CD14-positive monocyte (primary cell): ENCODE measurements around the gene DYNLL1. TPM values are rescaled to one million over a fixed set of nuclear protein-coding genes. Genes with fewer than 3 reads are reported as not detected.

Source experiments
- DNase-seq, 3 donors: peaks; one replicate each; pipeline ENCODE4 v3.0.0-alpha.2; 2011 to 2022
- H2AFZ ChIP-seq: 2 replicates; pipeline ENCODE4 v1.6.0; 2012; ENCODE audit warnings: mild to moderate bottlenecking, low read depth, low read length, inconsistent platforms; ENCODE audit not compliant: insufficient read depth, poor library complexity, severe bottlenecking
- H3K27ac ChIP-seq, 2 donors: 1 replicate in 1 of 2; 2 replicates in 1 of 2; pipeline ENCODE4 v1.5.1; 2012 to 2013; ENCODE audit warnings: low read length in 2 of 2, control low read depth in 1 of 2, inconsistent platforms in 1 of 2, low read depth in 1 of 2, mild to moderate bottlenecking in 1 of 2
- H3K27me3 ChIP-seq, 2 donors: one replicate each; pipeline versions ENCODE4 v1.6.0 to v1.6.1; 2011 to 2013; ENCODE audit warnings: low read length in 2 of 2; ENCODE audit not compliant: control insufficient read depth in 2 of 2, insufficient read depth in 2 of 2
- H3K36me3 ChIP-seq, 2 donors: replicated peaks in 1 of 2; 1 replicate in 1 of 2; 2 replicates in 1 of 2; pipeline versions ENCODE4 v1.5.1 to v1.6.1; 2012 to 2013; ENCODE audit warnings: low read length in 2 of 2, control low read depth in 1 of 2, inconsistent platforms in 1 of 2, mild to moderate bottlenecking in 1 of 2; ENCODE audit not compliant: insufficient read depth in 2 of 2, control insufficient read depth in 1 of 2
- H3K4me1 ChIP-seq, 2 donors: 1 replicate in 1 of 2; 2 replicates in 1 of 2; pipeline versions ENCODE4 v1.5.1 to v1.6.1; 2012 to 2013; ENCODE audit warnings: low read length in 2 of 2, control low read depth in 1 of 2, inconsistent platforms in 1 of 2, mild to moderate bottlenecking in 1 of 2, moderate library complexity in 1 of 2; ENCODE audit not compliant: insufficient read depth in 2 of 2, control insufficient read depth in 1 of 2
- H3K4me2 ChIP-seq: replicated peaks from 2 replicates; pipeline ENCODE3; 2012; ENCODE audit warnings: low read length, moderate library complexity, mild to moderate bottlenecking; ENCODE audit not compliant: poor library complexity, severe bottlenecking; ENCODE audit errors: extremely low read depth
- H3K4me3 ChIP-seq, 3 experiments: fragments of 200-600 bp in 1 of 3; sonication (generic) in 1 of 3; replicated peaks in 1 of 3; 1 replicate in 2 of 3; 2 replicates in 1 of 3; pipeline ENCODE4 v1.5.1; 2011 to 2013; ENCODE audit warnings: low read length in 3 of 3, mild to moderate bottlenecking in 3 of 3, control low read depth in 2 of 3, low read depth in 2 of 3, inconsistent platforms in 1 of 3, moderate library complexity in 1 of 3
- H3K79me2 ChIP-seq: 2 replicates; pipeline ENCODE4 v1.6.0; 2012; ENCODE audit warnings: mild to moderate bottlenecking, control low read depth, inconsistent platforms, low read length, moderate library complexity; ENCODE audit not compliant: insufficient read depth
- H3K9ac ChIP-seq: 2 replicates; pipeline ENCODE4 v1.6.0; 2017; ENCODE audit warnings: low read length, mild to moderate bottlenecking; ENCODE audit not compliant: insufficient read depth, poor library complexity, severe bottlenecking
- H3K9me3 ChIP-seq, 2 donors: replicated peaks in 1 of 2; 1 replicate in 1 of 2; 2 replicates in 1 of 2; pipeline versions ENCODE4 v1.5.1 to v1.6.1; 2012 to 2013; ENCODE audit warnings: low read length in 2 of 2, control low read depth in 1 of 2; ENCODE audit not compliant: control insufficient read depth in 1 of 2, insufficient read depth in 1 of 2
- H4K20me1 ChIP-seq: 2 replicates; pipeline ENCODE4 v1.6.0; 2012; ENCODE audit warnings: mild to moderate bottlenecking, low read length, control low read depth, moderate library complexity; ENCODE audit not compliant: insufficient read depth
- H3K27ac Mint-ChIP-seq, 7 donors: one replicate each; pipeline ENCODE4 v1.8.0; 2020; ENCODE audit warnings: mild to moderate bottlenecking in 7 of 7, mixed read lengths in 7 of 7, moderate library complexity in 6 of 7, inconsistent platforms in 2 of 7
- H3K27me3 Mint-ChIP-seq, 3 donors: one replicate each; pipeline ENCODE4 v1.8.0; 2021 to 2022; ENCODE audit warnings: low read depth in 3 of 3, mild to moderate bottlenecking in 3 of 3, mixed read lengths in 3 of 3, moderate library complexity in 3 of 3, inconsistent platforms in 1 of 3
- H3K36me3 Mint-ChIP-seq, 2 donors: one replicate each; pipeline ENCODE4 v1.8.0; 2020; ENCODE audit warnings: mixed read lengths in 2 of 2, inconsistent platforms in 1 of 2, mild to moderate bottlenecking in 1 of 2
- H3K4me1 Mint-ChIP-seq: one replicate; pipeline ENCODE4 v1.8.0; 2020; ENCODE audit warnings: mild to moderate bottlenecking, mixed read lengths
- H3K4me3 Mint-ChIP-seq, 2 donors: one replicate each; pipeline ENCODE4 v1.8.0; 2020; ENCODE audit warnings: mild to moderate bottlenecking in 2 of 2, mixed read lengths in 2 of 2, moderate library complexity in 1 of 2
- H3K9me3 Mint-ChIP-seq, 7 donors: one replicate each; pipeline ENCODE4 v1.8.0; 2020 to 2022; ENCODE audit warnings: mixed read lengths in 7 of 7, mild to moderate bottlenecking in 6 of 7, moderate library complexity in 6 of 7, inconsistent platforms in 2 of 7
- WGBS: methylation state at CpG from one replicate; pipeline ENCODE4 v1.1.5; 2013; ENCODE audit warnings: missing lambda C conversion rate; ENCODE audit not compliant: insufficient coverage; 5-methylcytosine and 5-hydroxymethylcytosine counted together
- intact Hi-C, 2 donors: fragments of 100-400 bp; cut with micrococcal nuclease; formaldehyde crosslinking; loops; one replicate each; pipeline versions ENCODE4 v1.15.0 to v1.15.1; 2023
- polyA plus RNA-seq, 3 donors: library from polyadenylated mRNA; depleted of rRNA in 1 of 3; unstranded in 2 of 3; stranded (reverse) in 1 of 3; fragments of 300-500 nt in 2 of 3; fragments of >200 nt in 1 of 3; fragmentation: Illumina TruSeq in 2 of 3; gene quantifications; 1 replicate in 2 of 3; 2 replicates in 1 of 3; pipeline ENCODE4 v1.2.3, GENCODE V29; 2012 to 2021
- TF ChIP-seq, protein P1 (sequence below): fragments of 200-600 bp; IDR thresholded peaks from one replicate; pipeline ENCODE4 v1.8.0; 2022; ENCODE audit warnings: antibody characterized with exemption, mild to moderate bottlenecking

Gene DYNLL1
- polyA plus RNA-seq, 3 donors: 184 to 504 (median 486) TPM

DNA sequence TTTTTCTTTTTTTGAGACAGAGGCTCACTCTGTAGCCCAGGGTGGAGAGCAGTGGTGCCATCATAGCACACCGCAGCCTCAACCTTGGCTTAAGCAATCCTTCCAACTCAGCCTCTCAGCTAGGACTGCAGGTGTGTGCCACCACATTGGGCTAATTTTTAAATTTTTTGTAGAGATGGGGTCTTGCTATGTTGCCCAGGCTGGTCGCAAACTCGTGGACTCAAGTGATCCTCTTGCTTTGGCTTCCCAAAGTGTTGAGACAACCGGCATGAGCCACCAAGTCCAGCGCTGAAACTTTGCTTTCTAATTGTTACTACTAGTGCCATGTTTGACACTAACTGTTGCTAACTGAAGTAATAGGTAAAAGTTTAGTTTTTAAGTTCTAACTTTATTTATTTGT is 46.3 kb downstream of the DYNLL1 start:
- H3K9me3 ChIP-seq: no peaks in the 10 kb centered on the region
- no peak overlapping the region for H3K4me3 ChIP-seq
- H3K79me2 ChIP-seq: peaks cover 100% of the 10 kb centered on the region
- H3K9ac ChIP-seq: no peak overlapping the region
- Mint-ChIP-seq H3K36me3 (peaks cover 7 to 37% of the 10 kb centered on the region in 2 donors), H3K9me3 (no peaks in the 10 kb centered on the region), H3K4me3 (no peak overlapping the region), H3K4me1 (peaks cover 43% of the 10 kb centered on the region), H3K27ac (peak overlapping the region in 4 of 7 donors; percentile 26 to 61 (median 50)), H3K27me3 (no peaks in the 10 kb centered on the region)
- no peaks in the 10 kb centered on the region for H3K27me3 ChIP-seq
- H3K27ac ChIP-seq: no peak overlapping the region
- H4K20me1 ChIP-seq: peaks cover 100% of the 10 kb centered on the region
- 100% methylated on average over 3 of the region's 5 CpGs for WGBS
- H3K36me3 ChIP-seq: peaks cover 19 to 48% of the 10 kb centered on the region in 2 donors
- no peak for DNase-seq
- peaks cover 40 to 41% of the 10 kb centered on the region in 2 donors for H3K4me1 ChIP-seq
- intact Hi-C loops: no loop called here
- no peak overlapping the region for H3K4me2 ChIP-seq
- H2AFZ ChIP-seq: no peak overlapping the region
- TF ChIP-seq, protein P1, sequence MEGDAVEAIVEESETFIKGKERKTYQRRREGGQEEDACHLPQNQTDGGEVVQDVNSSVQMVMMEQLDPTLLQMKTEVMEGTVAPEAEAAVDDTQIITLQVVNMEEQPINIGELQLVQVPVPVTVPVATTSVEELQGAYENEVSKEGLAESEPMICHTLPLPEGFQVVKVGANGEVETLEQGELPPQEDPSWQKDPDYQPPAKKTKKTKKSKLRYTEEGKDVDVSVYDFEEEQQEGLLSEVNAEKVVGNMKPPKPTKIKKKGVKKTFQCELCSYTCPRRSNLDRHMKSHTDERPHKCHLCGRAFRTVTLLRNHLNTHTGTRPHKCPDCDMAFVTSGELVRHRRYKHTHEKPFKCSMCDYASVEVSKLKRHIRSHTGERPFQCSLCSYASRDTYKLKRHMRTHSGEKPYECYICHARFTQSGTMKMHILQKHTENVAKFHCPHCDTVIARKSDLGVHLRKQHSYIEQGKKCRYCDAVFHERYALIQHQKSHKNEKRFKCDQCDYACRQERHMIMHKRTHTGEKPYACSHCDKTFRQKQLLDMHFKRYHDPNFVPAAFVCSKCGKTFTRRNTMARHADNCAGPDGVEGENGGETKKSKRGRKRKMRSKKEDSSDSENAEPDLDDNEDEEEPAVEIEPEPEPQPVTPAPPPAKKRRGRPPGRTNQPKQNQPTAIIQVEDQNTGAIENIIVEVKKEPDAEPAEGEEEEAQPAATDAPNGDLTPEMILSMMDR: no peak

DNA sequence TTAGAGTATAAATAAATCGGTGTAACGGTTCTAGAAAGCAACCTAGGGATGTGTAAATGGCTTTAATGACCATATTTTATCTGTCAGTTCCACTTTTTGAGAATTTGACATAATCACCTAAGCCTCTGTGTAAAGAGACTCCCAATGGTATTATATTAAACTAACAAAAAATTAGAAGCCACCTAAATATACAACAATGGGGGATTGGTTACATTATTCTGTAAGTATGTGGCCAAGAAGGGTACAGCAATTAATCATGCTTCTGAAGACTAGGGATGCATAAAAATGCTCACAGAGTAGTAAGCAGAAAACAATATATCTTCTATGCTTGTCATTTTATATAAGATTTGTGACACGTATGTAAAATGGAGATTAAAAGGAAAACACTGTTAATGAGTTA is 48.8 kb downstream of the DYNLL1 start:
- Mint-ChIP-seq H3K4me1 (peaks cover 18% of the 10 kb centered on the region), H3K27me3 (no peaks in the 10 kb centered on the region), H3K9me3 (no peaks in the 10 kb centered on the region), H3K36me3 (peaks cover 4 to 28% of the 10 kb centered on the region in 2 donors), H3K27ac (no peak overlapping the region), H3K4me3 (no peak overlapping the region)
- no peak for DNase-seq
- Histone ChIP-seq H3K79me2 (peaks cover 98% of the 10 kb centered on the region), H3K36me3 (peaks cover 37 to 72% of the 10 kb centered on the region in 2 donors), H4K20me1 (peaks cover 100% of the 10 kb centered on the region), H3K9me3 (no peaks in the 10 kb centered on the region), H3K27me3 (no peaks in the 10 kb centered on the region), H3K9ac (no peak overlapping the region), H2AFZ (no peak overlapping the region), H3K4me3 (no peak overlapping the region), H3K27ac (no peak overlapping the region), H3K4me1 (peaks cover 21 to 22% of the 10 kb centered on the region in 2 donors), H3K4me2 (no peak overlapping the region)
- intact Hi-C loops: no loop called here
- TF ChIP-seq, protein P1: no peak
- WGBS: no CpG with 5 or more reads among the region's 3 CpGs
